HG03469 (cell line): ENCODE data around the gene TMEM242.
"Not testable (repeated sequence)": the region's sequence is repeated elsewhere in the genome, so short reads cannot be mapped to it uniquely, and the experiment has no call there.

ENCODE experiments used
- ATAC-seq: cut with Tn5 transposase; IDR thresholded peaks from one replicate; pipeline ENCODE4 v1.9.1; 2021; ENCODE audit warnings: mild to moderate bottlenecking, moderate library complexity, moderate number of reproducible peaks; ENCODE audit not compliant: unreplicated experiment

Gene TMEM242

DNA sequence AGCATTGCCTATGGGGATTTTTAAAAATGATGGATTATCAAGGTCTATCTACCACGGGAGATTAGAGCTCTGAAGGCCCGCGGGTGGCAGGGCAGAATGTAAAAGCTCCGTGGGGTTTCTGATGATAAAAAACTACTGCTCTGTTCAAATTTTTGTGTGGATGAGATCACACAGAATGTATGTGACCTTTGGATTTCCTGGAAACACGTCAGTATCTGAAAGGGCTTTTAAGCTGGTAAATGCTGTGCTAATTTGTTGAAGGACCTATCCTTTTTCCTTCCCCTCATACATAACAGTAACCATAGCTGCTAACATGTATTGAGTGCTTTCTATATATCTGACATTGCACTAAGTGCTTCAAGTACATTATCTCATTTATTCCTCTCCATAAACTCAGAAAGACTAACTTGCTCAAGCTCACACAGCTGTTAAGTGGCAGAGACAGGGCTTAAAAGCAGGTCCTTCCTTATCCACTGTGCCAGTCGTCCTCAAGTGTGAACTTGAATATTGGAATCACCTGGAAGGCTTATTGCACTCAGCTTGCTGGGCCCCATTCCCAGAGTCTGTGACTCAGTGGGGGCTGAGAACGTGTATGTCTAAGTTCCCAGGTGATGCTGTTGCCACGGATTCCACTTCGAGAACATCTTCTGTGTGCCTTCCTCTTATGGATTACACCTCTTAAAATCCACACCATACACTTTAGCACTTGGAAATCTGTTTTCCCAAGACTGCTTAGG lies 1.9 kb upstream of the TMEM242 start:
- ATAC-seq, result no peak

DNA sequence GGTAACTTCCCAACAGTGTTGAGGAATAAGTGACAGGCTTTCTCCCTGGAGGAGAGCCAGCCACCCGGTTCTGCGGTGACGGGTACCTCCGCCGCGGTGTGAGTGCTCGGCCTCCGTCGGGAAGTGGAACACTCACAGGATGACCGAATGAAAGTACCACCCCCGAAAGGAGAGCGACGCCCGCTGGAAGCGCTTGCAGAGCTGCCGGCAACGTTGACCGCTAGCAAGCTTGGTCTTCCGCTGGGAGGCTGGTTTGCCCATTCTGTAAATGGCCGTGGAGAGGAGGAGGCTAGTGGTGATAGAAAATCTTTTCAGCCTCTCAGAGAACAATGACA lies 614 bp upstream of the TMEM242 start:
- no peak for ATAC-seq

DNA sequence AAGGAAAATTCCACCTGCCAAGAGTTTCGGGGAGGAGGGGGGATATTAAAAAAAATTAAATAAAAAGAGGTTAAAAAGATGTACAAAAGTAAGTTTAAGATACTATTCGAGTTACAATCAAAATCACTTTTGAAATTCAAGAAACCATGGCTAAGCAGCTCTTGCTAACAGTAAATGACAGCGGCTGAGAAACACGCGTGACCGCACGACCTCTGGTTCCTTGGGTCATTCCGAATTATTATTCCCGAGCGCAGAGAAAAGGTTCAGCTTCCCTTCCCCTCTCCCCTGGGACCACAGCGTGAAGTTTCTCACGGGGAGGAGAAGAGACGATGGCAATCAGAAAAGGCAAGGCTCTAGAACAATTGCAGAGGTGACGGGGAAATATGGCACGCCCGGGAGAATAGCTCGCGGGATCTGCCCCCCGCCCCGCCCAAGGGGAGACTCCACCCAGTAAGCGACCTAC lies 496 bp downstream of the TMEM242 start:
- ATAC-seq, result no peak

DNA sequence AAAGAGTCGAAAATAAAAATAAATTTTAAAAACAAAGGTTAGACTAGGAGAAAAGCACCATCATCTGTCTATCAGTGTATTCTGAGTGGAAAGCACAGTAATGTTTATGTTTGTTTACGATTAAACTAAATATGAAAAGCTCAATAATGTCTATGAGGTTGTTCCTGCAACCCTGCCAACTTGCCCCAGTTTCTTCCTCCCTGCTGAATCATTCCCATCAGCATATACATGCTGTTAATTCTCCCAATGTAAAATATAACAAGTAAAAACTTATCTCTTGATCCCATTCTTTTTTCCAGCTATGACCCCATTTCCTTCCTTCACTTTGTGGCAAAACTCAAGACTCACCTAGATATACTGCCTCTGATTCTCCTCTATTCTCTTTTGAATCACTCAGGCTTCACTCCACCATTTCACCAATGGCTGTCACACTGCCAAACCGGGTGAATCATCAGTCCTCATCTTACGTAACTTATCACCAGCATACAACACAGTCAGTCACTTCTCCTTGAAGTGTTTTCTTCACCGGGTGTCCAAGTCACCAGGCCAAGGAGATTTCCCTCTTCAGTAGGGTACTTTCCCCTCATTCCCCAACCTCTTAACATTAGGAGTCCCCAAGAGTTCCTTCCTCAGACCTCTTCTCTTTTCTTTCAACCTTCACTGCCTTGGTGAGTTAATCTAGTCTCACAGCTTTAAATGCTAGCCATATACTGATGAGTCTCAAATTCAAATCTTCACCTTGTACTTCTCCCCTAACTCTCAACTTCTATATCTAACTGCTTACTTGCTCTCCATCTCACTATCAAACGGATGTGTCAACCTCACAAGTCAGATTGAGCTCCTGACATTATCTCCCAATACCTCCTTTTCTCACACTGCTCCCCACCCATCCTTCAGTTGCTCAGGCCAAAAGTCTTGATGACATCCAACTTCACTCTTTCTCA lies 6.2 kb downstream of the TMEM242 start:
- no peak for ATAC-seq

- peak; percentile 79 for ATAC-seq
These were observed 8.5 kb downstream of the TMEM242 start for GRCh38 chr6:157314705-157315321.

GRCh38 chr6:157313531-157314467 lies 9.5 kb downstream of the TMEM242 start:
- ATAC-seq, result no peak

GRCh38 chr6:157312757-157313156 lies 10.6 kb downstream of the TMEM242 start:
- ATAC-seq, result no peak

DNA sequence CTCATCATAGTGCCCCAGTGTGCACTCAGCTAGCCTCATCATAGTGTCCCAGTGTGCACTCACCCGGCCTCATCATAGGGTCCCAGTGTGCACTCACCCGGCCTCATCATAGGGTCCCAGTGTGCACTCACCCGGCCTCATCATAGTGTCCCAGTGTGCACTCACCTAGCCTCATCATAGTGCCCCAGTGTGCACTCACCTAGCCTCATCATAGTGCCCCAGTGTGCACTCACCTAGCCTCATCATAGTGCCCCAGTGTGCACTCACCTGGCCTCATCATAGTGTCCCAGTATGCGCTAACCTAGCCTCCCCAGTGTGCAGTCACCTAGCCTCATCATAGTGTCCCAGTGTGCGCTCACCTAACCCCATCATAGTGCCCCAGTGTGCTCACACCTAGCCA lies 12.6 kb downstream of the TMEM242 start:
- not testable (repeated sequence) for ATAC-seq

DNA sequence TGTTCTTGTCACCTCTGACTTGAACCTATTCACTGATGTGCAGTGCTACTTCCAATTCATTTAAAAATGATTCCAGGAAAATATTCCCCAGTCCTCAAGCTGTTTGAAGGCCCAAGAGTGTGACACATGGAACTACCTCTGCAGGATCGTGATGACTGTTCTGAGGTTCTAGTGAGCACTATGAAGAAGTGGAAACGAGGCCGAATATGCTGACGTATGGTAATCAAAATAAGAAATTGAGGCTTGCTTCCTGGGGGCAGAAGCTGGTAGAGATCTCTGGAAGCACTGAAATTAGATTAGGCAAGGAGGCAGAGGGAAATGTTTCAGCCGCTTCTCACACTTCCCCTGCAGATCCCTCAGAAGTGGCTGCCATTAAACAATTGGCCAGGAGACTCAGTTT lies 15.7 kb downstream of the TMEM242 start:
- no peak for ATAC-seq

GRCh38 chr6:157305670-157306653 lies 17.4 kb downstream of the TMEM242 start:
- no peak for ATAC-seq

DNA sequence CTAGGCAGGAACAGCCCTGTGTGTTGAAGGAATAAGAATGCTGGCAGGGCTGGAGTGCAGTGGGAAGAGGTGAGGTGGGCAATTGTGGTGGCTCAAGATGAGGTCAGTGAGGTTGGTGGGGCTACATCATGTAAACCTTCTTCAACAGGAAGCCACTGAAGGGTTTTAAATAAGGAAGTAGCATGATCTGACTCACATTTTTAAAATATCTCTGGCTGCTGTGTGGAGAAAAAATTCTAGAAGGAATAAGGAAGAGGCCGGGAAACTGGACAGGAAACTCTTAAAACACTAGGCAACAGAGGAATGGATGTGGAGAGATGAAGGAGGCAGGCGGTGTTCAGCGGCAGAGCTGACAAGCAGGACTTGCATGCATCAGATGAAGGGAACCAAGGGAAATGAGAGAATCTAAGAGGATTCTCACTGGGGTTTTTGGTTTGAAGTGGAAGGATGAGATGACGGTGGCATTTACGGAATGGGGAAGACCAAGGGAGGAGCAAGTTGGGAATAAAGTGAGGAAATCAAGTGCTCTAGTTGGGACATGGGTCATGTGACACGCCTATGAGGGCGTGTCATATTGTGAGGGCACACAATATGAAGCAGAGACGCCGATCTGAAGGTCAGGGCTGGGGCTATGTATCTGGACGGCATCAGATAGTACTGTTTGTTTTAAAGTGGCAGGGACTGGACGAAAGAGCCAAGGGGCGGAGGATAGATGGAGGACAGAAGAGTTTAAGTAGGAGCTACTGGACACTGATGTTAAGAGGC lies 18.2 kb downstream of the TMEM242 start:
- no peak for ATAC-seq

GRCh38 chr6:157302736-157303135 lies 20.6 kb downstream of the TMEM242 start:
- no peak for ATAC-seq

GRCh38 chr6:157300436-157300835 lies 22.9 kb downstream of the TMEM242 start:
- ATAC-seq, result no peak

DNA sequence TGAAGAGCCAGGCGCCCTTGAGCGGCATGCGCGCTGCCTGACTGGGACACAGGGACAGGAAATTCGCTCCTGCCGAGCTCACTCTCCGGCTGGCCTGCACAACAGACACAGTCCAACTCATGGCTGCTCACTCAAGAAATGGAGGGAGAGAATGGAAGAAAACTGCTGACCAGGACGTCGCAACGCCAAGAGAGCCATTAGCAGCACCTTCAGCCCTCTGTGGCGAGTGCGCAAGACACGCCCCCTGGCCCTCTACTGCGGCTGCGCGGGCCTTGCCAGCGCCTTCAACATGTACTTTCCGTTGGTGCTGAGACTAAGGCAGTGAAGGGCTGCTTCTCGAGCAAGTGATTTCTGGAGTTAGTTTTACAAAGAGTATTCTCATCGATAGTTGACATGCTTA lies 23.3 kb downstream of the TMEM242 start:
- ATAC-seq, result no peak

DNA sequence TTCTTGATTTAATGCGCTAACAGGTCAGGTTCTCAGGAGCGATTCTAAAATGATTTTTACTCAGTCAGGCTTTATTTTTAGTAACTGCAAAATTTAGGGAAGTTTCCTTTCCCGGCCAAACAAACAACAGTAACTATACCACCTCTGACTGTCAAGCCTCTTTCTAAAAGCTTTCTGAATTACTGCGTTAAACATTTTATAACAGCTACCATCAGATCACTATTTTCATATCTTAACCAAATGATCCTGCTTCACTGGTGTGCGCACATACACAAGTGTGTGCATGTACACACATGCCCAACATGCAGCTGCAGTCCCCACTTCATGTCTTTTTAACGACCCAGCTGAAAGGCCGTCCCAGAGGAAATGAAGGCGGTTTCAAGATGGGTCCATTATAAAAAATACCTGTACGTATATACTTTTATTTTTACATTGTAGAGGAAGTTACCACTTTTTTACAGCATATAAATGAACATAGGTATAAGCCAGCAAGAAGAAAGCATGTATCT lies 25.0 kb downstream of the TMEM242 start:
- no peak for ATAC-seq

- ATAC-seq, result no peak
These were observed 28.7 kb downstream of the TMEM242 start for GRCh38 chr6:157294654-157295053.

- ATAC-seq, result no peak
These were observed 29.5 kb downstream of the TMEM242 start for GRCh38 chr6:157293780-157294179.

GRCh38 chr6:157292202-157292601 lies 31.1 kb downstream of the TMEM242 start:
- no peak for ATAC-seq
